Activated T-cell treated with anti-CD3 and anti-CD28 coated beads, Interleukin-2, amount 50 U/mL, for 4 hours (primary cell): ENCODE data around the gene GPS1. TPM values are rescaled to one million over a fixed set of nuclear protein-coding genes. Genes with fewer than 3 reads are reported as not detected.

Experiments
- ATAC-seq, 2 donors: fragments of 200-7000 bp; cut with Tn5 transposase; one replicate each; pipeline ENCODE4 v1.10.0; 2021
- DNase-seq: peaks from one replicate; pipeline ENCODE4 v3.0.0-alpha.2; 2020
- H3K27me3 Mint-ChIP-seq: one replicate; pipeline ENCODE4 v1.8.0; 2021; ENCODE audit warnings: low read depth, mixed read lengths
- H3K36me3 Mint-ChIP-seq: one replicate; pipeline ENCODE4 v1.8.0; 2022; ENCODE audit warnings: mixed read lengths; ENCODE audit not compliant: insufficient read depth
- H3K4me1 Mint-ChIP-seq: one replicate; pipeline ENCODE4 v1.8.0; 2021; ENCODE audit warnings: low read depth, mixed read lengths
- H3K4me3 Mint-ChIP-seq: one replicate; pipeline ENCODE4 v1.8.0; 2021; ENCODE audit warnings: mild to moderate bottlenecking, moderate library complexity, mixed read lengths
- H3K9me3 Mint-ChIP-seq: one replicate; pipeline ENCODE4 v1.8.0; 2021; ENCODE audit warnings: mixed read lengths
- total RNA-seq, 3 donors: library from RNA; stranded (reverse); gene quantifications; one replicate each; pipeline ENCODE4 v1.2.1, GENCODE V29; 2021

GPS1 gene
- total RNA-seq, 3 donors from 2014 or later, result 172 to 183 (median 177) TPM

DNA sequence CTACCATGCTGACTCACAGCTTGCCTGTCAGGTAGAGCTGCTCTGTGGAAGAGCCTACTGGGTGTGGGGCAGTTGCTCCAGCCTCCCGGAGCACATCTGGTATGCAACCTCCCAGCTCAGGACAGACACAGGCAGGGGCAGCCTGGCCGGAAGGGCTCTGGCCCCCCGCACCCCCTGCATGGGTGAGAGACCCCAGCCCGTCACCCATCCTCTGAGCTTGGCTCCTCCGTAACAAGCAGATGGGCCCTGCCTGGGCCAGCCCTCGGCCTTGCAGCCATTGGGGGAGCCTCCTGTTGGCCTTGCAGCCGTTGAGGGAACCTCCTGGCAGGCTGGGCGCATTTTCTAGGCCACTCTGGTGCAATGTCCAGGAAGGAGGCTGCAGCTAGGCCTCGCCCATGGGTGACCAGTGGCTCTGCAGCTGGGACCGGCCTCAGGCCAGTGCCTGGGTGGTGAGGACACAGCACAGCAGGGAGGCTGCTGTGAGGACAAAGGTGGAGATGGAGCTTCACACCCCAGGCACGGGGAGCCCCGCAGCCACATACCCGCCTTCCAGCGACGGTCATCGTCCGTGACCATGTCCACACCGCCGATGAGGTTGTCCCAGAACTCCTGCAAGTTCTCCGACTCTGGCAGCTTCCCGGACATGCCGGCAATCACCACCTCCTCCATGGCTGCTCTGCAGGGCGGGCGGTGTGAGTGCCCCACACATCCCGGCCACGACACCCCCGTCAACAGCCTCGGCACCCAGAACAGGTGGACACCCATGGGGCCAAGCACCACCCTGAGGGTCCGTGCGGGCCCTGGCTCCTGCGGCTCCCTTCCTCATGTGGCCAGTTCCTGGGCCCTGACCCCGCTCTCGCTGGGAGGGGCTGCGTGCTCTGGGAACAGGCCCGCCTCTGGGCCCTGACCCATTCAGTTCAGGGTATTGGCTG, 44.3 kb downstream of the GPS1 start:
- no peak for ATAC-seq
- peaks cover 4% of the 10 kb centered on the region for H3K36me3 Mint-ChIP-seq
- H3K4me1 Mint-ChIP-seq, result peaks cover 7% of the 10 kb centered on the region
- no peak for DNase-seq
- H3K9me3 Mint-ChIP-seq, result no peaks in the 10 kb centered on the region
- peak overlapping the region; percentile 78 for H3K4me3 Mint-ChIP-seq
- H3K27me3 Mint-ChIP-seq, result no peaks in the 10 kb centered on the region

DNA sequence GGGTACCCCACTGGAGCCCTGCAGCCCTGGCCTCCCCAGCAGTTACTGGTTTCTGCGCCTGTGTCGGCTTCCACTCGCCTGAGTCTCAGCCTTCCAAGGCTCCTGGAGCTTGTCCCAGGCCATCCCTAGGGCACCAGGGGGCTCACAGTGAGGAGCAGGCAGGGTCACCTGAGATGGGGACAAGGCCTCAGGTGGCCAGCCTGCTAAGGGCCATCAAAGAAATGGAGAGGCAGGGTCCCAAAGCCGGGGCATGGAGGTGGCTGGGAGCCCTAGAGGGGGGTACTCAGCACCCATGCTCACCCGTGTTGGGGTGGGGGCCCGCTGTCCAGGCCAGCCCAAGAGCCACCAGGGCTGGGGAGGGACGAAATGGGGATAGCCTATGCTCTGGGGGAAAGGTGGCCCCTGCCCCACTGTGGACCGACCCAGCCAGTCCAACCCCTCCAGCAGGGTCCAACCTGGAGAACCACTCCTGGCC, 45.0 kb downstream of the GPS1 start:
- Mint-ChIP-seq H3K9me3 (no peaks in the 10 kb centered on the region), H3K36me3 (peaks cover 4% of the 10 kb centered on the region), H3K27me3 (no peaks in the 10 kb centered on the region), H3K4me1 (peaks cover 7% of the 10 kb centered on the region), H3K4me3 (peak overlapping the region; percentile 78)
- DNase-seq (no peak), ATAC-seq (no peak)

DNA sequence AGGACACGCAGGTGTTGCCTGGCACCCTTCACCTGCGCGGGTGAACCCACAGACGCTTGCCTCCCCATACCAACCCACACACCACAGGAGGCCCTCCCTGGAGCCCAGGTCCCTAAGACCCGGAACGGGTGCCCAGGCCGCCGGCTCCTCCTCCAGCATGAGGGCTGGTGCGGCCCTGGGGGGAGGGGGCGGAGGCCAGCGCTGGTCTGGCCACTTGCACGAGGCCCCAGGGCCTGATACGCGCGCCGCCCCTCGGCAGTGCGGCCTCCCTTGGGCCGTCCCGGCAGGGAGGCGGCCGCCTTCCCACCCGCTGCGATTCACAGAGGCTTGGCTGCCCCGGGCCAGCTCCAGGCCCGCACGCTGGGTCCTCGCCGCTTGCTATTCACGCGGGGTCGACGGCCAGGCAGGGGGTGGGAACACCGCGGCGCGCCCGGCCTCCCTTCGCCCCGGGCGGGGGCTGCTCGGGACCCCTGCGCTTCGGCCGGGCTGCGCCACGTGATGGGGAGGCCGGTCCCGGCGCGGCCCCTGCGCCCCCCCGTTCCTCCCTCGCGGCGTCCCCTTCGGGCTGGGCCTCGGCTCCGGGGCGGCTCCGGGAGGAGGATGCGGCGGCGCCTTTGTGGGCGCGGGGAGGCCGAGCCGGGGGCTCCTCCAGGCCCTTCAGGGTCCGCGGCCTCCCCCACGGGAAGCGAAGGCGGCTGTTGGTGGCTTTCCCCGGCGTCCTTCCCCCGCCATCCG, 45.7 kb downstream of the GPS1 start:
- H3K4me1 Mint-ChIP-seq, result peaks cover 7% of the 10 kb centered on the region
- H3K4me3 Mint-ChIP-seq, result peak overlapping the region; percentile 78
- H3K36me3 Mint-ChIP-seq, result peaks cover 4% of the 10 kb centered on the region
- H3K9me3 Mint-ChIP-seq, result no peaks in the 10 kb centered on the region
- DNase-seq (no peak), ATAC-seq (peak; percentile 1 to 4)
- no peaks in the 10 kb centered on the region for H3K27me3 Mint-ChIP-seq

DNA sequence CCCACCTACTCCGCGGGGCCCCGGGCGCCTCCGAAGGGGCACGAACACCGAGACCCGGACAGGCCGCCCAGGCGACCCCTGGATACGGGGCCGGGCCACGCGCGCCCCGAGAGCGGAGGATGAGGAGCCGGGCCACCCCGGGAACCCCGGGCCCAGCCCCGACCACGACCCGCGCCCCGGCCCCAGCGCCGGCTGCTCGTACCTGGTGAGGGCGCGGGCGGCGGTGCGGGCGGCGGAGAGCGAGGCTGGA, 46.1 kb downstream of the GPS1 start:
- DNase-seq (peak; percentile 45), ATAC-seq (peak in 1 of 2 donors; percentile 4)
- Mint-ChIP-seq H3K4me1 (peaks cover 7% of the 10 kb centered on the region), H3K9me3 (no peaks in the 10 kb centered on the region), H3K27me3 (no peaks in the 10 kb centered on the region), H3K4me3 (peak overlapping the region; percentile 54), H3K36me3 (peaks cover 4% of the 10 kb centered on the region)

DNA sequence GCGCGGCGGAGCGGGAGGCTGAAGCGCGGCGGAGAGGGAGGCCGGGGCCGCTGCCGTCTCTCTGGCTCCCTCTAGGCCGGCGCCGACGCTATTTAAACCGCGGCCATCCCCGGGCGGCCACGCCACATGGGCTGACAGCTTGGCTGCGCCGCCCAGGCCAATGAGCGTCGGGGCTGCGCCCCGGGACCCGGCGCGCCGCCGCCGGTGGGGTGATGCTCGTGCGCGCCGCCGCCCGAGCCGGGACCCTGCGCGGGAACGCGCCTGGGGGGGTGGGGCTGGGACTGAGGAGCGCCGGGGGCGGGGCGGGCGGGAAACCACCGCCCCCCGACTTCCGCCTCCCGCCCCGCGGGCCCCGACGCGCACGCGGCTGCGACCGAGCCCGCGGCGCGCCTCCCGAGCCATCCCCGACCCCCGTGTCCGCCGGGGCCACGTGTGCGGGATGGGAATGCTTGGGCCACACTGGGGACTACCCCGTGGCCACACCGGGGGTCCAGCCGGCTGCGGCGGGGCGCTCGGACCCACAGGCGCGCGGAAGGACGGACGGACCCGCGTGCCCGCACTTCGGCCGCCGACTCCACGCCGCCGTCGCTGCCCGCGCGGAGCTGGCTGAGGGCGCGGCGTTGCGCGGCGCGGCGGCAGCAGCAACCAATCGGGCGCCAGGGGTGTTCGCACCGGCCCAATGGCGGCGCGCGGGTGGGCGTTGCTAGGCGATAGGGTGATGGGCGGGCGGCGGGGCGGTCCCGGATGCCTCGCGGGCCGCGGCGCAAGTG, 46.7 kb downstream of the GPS1 start, which contains the start of gene FASN:
Gene FASN, minus strand, starts transcription at position 68 of the 770 bp plus-strand sequence. CDS start 1,791 bp downstream, outside the sequence.
- ATAC-seq (peak; percentile 85 to 86), DNase-seq (peak; percentile 91)
- H3K4me3 Mint-ChIP-seq, result peak within 1 kb of the TSS; percentile 78
- no peaks in the 10 kb centered on the region for H3K9me3 Mint-ChIP-seq
- peaks cover 2% of the 10 kb centered on the region for H3K36me3 Mint-ChIP-seq
- H3K4me1 Mint-ChIP-seq, result peaks cover 7% of the 10 kb centered on the region
- no peaks in the 10 kb centered on the region for H3K27me3 Mint-ChIP-seq

DNA sequence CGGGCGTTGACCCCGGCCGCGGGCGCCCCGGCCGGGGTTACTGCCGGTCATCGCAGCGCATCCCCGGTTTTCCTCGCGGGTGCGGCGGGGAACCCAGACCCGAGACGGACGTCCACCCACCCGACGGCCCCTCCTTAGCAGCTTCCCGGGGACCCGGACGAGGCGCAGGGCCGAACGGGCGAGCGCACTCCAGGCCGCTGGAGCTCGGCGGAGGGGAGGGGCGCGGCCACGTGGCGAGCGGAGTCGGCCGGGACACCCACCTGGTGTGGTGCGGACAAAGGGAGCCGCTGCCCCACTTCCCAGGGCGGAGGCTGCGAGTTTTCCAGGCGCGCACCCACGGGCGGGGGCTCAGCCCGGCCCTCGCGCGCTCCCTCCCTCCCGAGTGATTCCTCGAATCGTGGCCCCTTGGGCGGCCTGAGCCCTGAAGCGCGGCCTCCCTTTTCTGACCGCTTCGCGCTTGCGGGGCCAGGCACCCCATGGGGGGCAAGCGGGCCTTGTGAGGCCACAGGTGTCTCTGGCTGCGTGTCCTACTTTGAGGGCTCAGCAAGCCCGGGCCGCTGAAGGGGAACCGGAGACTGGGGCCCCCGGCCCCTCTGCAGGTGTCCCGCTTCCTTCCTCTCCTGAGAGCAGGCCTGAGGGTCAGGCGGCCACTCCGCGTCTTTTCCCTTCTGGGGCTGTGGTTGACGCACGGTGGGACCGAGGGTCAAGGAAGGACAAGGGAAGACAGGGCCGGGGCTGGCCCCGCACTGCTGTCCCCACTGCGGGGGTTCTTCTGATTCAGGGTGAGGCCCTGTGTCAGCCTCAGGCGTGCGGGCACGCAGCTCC, 47.5 kb downstream of the GPS1 start:
- ATAC-seq, result peak; percentile 6
- no peak for DNase-seq
- Mint-ChIP-seq H3K4me3 (peak overlapping the region; percentile 82), H3K9me3 (no peaks in the 10 kb centered on the region), H3K27me3 (no peaks in the 10 kb centered on the region), H3K36me3 (peaks cover 1% of the 10 kb centered on the region), H3K4me1 (peaks cover 7% of the 10 kb centered on the region)

DNA sequence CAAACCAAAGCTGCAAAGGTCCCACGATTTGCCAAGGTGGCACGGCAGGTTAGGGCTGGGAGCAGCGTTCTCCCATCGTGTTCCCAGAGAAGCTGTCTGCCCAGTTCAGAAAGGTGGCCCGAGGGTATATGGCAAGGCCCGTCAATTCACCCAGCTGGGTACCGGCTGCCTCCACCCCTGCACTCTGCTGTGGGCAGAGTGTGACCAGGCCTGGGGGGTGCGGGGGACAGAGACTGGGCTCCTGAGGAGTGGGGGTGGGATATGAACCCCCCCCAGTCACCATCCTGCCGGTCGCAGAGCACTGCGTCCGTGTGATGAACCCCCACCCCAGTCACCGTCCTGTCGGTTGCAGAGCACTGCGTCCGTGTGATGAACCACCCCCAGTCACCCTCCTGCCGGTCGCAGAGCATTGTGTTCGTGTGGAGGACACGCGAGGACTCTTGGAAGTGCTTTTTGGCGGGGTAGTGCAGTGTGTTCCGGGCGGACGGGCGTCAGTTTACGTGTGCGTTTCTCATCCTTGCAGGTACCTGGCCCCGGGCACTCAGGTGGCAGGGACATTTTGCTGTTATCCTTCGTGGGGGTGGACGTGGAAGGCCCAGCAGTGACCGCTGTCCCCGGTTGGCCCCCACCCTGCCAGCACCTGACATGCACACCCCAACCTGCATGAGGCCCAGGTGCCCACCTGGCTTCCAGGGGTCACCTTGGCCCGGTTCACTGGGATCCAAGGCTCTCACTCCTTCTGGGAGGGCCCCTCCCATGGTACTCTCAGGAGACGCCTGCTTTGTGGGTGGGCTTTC, 49.0 kb downstream of the GPS1 start:
- Mint-ChIP-seq H3K27me3 (no peaks in the 10 kb centered on the region), H3K9me3 (no peaks in the 10 kb centered on the region), H3K4me1 (peaks cover 15% of the 10 kb centered on the region), H3K4me3 (peak overlapping the region; percentile 35), H3K36me3 (peaks cover 1% of the 10 kb centered on the region)
- ATAC-seq (no peak), DNase-seq (no peak)

DNA sequence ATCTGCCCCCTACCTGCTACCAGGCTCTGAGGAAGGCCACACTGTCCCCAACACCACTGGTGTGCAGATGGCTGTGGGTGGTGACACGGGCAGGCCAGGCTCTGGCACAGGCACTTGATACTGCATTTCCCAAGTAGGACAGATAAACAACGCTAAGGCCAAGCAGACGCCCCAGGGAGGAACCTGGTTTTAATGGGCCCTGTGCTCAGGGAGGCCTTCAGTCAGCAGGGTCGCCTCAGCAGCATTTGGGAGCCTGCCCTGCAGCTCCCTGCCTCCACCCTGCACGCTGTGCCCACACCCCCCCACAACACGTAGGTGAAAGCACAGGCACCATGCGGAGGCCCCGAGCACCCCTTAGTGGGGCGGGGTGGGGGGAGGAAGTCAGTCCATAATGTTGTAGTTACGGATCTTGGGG, 49.6 kb downstream of the GPS1 start:
- Mint-ChIP-seq H3K4me1 (peaks cover 17% of the 10 kb centered on the region), H3K27me3 (no peaks in the 10 kb centered on the region), H3K9me3 (no peaks in the 10 kb centered on the region), H3K4me3 (no peak overlapping the region), H3K36me3 (no peaks in the 10 kb centered on the region)
- DNase-seq, result no peak
- ATAC-seq, result no peak

DNA sequence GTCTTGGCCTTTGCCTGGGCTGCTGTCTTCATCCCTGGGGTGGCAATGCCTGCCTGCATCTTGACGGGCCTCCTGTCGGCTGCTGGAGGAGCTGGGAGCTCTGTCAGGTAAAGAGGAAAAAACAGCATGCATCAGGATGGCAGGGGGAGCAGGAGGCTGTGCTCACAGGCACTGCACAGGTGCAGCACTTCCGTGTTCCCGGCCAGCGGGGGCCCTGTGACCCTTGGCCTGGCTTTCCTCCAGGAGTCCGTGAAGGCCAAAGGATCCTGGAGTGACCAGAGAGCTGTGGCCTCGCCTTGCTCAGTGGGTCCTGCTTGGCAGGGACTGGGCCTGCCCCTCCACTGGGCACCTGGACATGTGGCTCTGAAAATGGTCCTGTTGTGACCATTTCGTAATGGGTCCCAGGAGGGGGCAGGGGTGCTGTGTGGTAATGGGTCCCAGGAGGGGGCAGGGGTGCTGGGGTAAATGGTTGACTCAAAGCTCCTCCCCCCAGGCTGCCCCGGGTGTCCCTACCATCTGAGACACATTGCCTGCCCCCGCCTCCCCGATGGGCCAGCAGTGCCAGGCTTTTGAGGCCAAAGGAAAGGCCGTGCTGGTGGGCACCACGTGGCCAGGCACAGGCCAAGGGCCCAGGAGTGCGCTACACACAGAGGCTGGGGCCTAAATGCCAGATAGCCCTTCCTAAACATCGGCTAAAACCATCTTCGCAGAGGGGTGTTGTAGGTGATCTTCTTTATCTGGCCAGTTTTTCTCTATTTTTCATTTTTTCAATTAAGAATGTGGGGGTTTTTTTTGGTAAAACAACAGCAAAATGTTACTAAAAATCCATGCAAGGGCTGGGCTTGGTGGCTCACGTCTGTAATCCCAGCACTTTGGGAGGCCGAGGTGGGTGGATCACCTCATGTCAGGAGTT, 50.3 kb downstream of the GPS1 start:
- Mint-ChIP-seq H3K9me3 (no peaks in the 10 kb centered on the region), H3K4me3 (no peak overlapping the region), H3K4me1 (peaks cover 24% of the 10 kb centered on the region), H3K27me3 (no peaks in the 10 kb centered on the region), H3K36me3 (no peaks in the 10 kb centered on the region)
- no peak for ATAC-seq
- DNase-seq, result no peak

DNA sequence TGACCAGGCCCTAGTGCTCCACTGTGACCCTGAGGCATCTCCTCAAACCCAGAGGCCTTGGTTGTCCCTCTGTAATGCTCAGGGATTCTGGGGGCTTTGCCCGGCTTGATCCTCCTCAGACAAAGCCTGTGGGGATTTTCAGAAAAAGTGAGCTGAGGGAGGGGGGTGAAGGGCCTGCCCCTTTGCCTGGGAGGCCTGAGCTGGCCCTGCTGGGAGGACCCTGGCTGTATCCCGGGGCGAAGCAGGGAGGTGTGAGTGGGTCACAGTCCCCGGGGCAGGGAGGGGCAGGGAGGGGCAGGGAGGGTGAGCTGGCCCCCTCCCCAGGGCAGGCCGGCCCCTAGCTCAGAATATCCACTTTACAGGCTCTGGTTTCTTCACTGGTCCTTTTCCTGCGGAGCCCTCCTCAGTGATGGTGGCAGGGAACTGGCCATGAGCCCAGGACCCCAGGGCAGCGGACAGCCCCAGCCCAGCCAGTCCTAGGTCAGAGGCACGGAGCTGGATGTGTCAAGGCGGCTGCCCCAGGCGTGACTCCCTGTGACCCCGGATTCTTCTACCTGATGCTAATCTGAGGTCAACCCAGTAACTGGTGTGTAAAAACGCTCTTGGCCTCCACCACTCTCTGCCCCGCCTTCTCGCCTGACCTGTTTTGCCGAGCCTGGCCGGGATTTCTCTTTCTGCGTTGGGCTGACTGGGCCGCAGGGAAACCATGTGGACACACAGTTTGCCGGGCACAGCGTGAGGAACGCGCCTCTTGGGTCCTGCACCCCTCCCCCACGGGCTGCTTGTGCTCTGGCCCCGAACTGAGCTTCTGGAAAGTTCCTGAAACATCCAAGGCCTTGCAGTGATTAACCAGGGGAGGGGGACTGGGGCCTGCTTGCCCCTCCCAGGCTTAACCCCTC, 52.1 kb downstream of the GPS1 start:
- Mint-ChIP-seq H3K4me1 (peaks cover 28% of the 10 kb centered on the region), H3K27me3 (no peaks in the 10 kb centered on the region)
- no peak for ATAC-seq

DNA sequence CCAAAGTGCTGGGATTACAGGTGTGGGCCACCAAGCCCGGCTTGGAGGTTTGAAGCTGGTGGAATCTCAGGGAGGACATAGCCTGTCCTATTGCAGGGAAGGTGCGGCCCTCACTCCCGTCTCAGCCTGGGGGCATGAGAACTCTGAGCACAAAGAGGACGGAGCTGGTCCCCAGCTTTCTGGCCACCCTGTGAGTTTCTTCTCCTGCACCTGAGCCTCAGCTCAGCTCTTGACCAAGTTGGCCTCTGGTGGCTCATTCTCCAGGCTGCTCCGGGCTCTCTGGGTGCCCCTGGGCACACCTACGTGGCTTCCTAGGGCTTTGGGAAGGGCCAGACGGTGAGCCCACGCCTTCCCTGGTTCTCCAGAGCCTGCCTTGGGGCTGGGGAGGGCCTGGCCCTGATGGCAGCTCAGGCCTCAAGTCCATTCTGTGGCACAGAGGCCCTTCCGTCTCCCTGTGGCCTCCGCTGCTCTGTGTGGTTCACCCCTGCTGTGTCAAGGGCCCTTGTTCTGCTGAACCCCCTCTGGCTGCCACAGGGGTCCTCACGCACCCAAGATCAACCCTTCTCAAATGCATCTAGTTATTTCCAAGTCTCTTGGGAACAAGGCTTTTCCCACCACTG, 53.2 kb downstream of the GPS1 start:
- Mint-ChIP-seq H3K27me3 (no peaks in the 10 kb centered on the region), H3K36me3 (no peaks in the 10 kb centered on the region), H3K4me1 (peaks cover 28% of the 10 kb centered on the region), H3K9me3 (no peaks in the 10 kb centered on the region), H3K4me3 (peak overlapping the region; percentile 86)
- DNase-seq, result no peak
- ATAC-seq, result no peak

More for the DNA sequence above, 52.1 kb downstream of the GPS1 start:
- Mint-ChIP-seq H3K4me3 (no peak overlapping the region), H3K9me3 (no peaks in the 10 kb centered on the region), H3K36me3 (no peaks in the 10 kb centered on the region)
- DNase-seq, result no peak
